ENCODE measurements around the gene STXBP6. TPM values are rescaled to one million over a fixed set of nuclear protein-coding genes. Genes with fewer than 3 reads are reported as not detected.

The STXBP6 gene
- total and polyA plus RNA-seq, 2 of the 13 experiments (the other 11 are each of a cell fraction or from before 2014, with no cell fraction given): 35.3 to 42.8 TPM

GRCh38 chr14:24978862-24979724, 70.9 kb downstream of the STXBP6 start (continued):
- TF ChIP-seq ZSCAN5A (CRISPR knock-in tag; IDR thresholded peaks at IDR 0.05; ENCODE audit: borderline replicate concordance) (peak; percentile 80; the same call in 1 of the 2 replicates), ZXDC (CRISPR knock-in tag; IDR thresholded peaks at IDR 0.05) (no peak), SNAI1 (CRISPR knock-in tag; IDR thresholded peaks at IDR 0.05; ENCODE audit: borderline replicate concordance) (no peak), ZNF792 (CRISPR knock-in tag; IDR thresholded peaks at IDR 0.05) (no peak; the same call in 1 of the 2 replicates), KDM6A (CRISPR knock-in tag; IDR thresholded peaks at IDR 0.05; ENCODE audit: low read depth) (0 out of 2 replicates have a peak, but pooled peaks have one; percentile 52), SMAD3 (CRISPR knock-in tag; IDR thresholded peaks at IDR 0.05) (peak; percentile 49; the same call in 1 of the 2 replicates), RNF2 (conservative IDR thresholded peaks at IDR 0.05; ENCODE audit: low read depth) (no peak), TAF15 (IDR thresholded peaks at IDR 0.05; ENCODE audit: low read depth, low read length, poor library complexity, severe bottlenecking) (no peak), MIXL1 (CRISPR knock-in tag; IDR thresholded peaks at IDR 0.05) (peak; percentile 71), ZNF234 (CRISPR knock-in tag; conservative IDR thresholded peaks at IDR 0.05) (no peak), DPF2 (CRISPR knock-in tag; IDR thresholded peaks at IDR 0.05; ENCODE audit: borderline replicate concordance, low read depth) (no peak), PLRG1 (conservative IDR thresholded peaks at IDR 0.05) (no peak), TARDBP (CRISPR knock-in tag; IDR thresholded peaks at IDR 0.05) (peak; percentile 73), CBFB (CRISPR knock-in tag; IDR thresholded peaks at IDR 0.05) (no peak), ZNF580 (CRISPR knock-in tag; IDR thresholded peaks at IDR 0.05; ENCODE audit: borderline replicate concordance, low read depth) (no peak), SOX13 (IDR thresholded peaks at IDR 0.05) (no peak), SOX13 (CRISPR knock-in tag; conservative IDR thresholded peaks at IDR 0.05 in 1 of 2, IDR thresholded peaks at IDR 0.05 in 1 of 2) (peak in 1 of 2 experiments; percentile 82; a peak in 1 of 4 replicates), ARNTL (CRISPR knock-in tag; IDR thresholded peaks at IDR 0.05) (0 out of 2 replicates have a peak, but pooled peaks have one; percentile 43)

All from HepG2 (cell line).